ENCODE measurements around the gene MGAT4B.

GRCh38 chr5:179794575-179794974, 12.1 kb downstream of the MGAT4B start:
- TF ChIP-seq CTCF (IDR thresholded peaks at IDR 0.05) (no peak), SMAD3 (CRISPR knock-in tag; IDR thresholded peaks at IDR 0.05; ENCODE audit: borderline replicate concordance) (no peak), GRHL2 (CRISPR knock-in tag; IDR thresholded peaks at IDR 0.05; ENCODE audit: insufficient replicate concordance, severe bottlenecking) (no peak), TEAD4 (CRISPR knock-in tag; IDR thresholded peaks at IDR 0.05) (no peak)
- TF ChIP-seq, protein P1, sequence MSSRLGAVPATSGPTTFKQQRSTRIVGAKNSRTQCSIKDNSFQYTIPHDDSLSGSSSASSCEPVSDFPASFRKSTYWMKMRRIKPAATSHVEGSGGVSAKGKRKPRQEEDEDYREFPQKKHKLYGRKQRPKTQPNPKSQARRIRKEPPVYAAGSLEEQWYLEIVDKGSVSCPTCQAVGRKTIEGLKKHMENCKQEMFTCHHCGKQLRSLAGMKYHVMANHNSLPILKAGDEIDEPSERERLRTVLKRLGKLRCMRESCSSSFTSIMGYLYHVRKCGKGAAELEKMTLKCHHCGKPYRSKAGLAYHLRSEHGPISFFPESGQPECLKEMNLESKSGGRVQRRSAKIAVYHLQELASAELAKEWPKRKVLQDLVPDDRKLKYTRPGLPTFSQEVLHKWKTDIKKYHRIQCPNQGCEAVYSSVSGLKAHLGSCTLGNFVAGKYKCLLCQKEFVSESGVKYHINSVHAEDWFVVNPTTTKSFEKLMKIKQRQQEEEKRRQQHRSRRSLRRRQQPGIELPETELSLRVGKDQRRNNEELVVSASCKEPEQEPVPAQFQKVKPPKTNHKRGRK (CRISPR knock-in tag; IDR thresholded peaks at IDR 0.05; ENCODE audit: borderline replicate concordance): no peak

All from WTC11 (cell line).